Left lung (tissue), 10 donors: ENCODE data around the gene ZMYND15. TPM values are rescaled to one million over a fixed set of nuclear protein-coding genes. Genes with fewer than 3 reads are reported as not detected.

Source experiments
- ATAC-seq: fragments of 200-7000 bp; cut with Tn5 transposase; one replicate; pipeline ENCODE4 v1.9.1; 2020; ENCODE audit warnings: moderate library complexity
- DNase-seq, 4 donors: peaks; one replicate each; pipeline ENCODE4 v3.0.0-alpha.2; 2013 to 2020
- H3K27ac ChIP-seq, 2 donors: fragments of 200-600 bp; sonication (generic) in 1 of 2; one replicate each; pipeline versions ENCODE4 v1.5.0 to v1.8.0; 2020 to 2021
- H3K27me3 ChIP-seq, 2 donors: fragments of 200-600 bp; sonication (generic) in 1 of 2; one replicate each; pipeline versions ENCODE4 v1.5.0 to v1.8.0; 2020 to 2021
- H3K36me3 ChIP-seq, 2 donors: fragments of 200-600 bp; sonication (generic) in 1 of 2; one replicate each; pipeline versions ENCODE4 v1.5.0 to v1.8.0; 2020 to 2021
- H3K4me1 ChIP-seq, 2 donors: fragments of 200-600 bp; one replicate each; pipeline ENCODE4 v1.8.0; 2021
- H3K4me3 ChIP-seq, 2 donors: fragments of 200-600 bp; sonication (generic) in 1 of 2; one replicate each; pipeline versions ENCODE4 v1.5.0 to v1.8.0; 2020 to 2021; ENCODE audit warnings: mild to moderate bottlenecking in 1 of 2
- H3K9me3 ChIP-seq, 2 donors: fragments of 200-600 bp; sonication (generic) in 1 of 2; one replicate each; pipeline versions ENCODE4 v1.5.0 to v1.8.0; 2020 to 2021
- intact Hi-C, 2 donors: fragments of 100-400 bp; cut with DNase I; formaldehyde crosslinking; loops; one replicate each; pipeline versions ENCODE4 v1.11.2 to v1.14.2; 2022
- polyA plus RNA-seq, 6 donors: library from polyadenylated mRNA; unstranded; fragments of 120-200 nt; gene quantifications; one replicate each; pipeline ENCODE4 v1.2.1, GENCODE V29; 2013; ENCODE audit not compliant: insufficient read length in 6 of 6
- total RNA-seq, 2 donors: library from RNA; stranded (reverse); fragmentation: NEBNext Ultra II Directional; extraction: Animal tissue kit (Norgen Biotek cat#: 25700); gene quantifications; one replicate each; pipeline ENCODE4 v1.2.1, GENCODE V29; 2021
- TF ChIP-seq, protein P1 (sequence below), 2 donors: fragments of 200-600 bp; sonication (generic) in 1 of 2; IDR thresholded peaks; one replicate each; pipeline versions ENCODE4 v1.5.0 to v1.8.0; 2021; ENCODE audit warnings: antibody characterized with exemption in 2 of 2
- donor health status: DM: no; HTN: yes; CAD: no.
- donor health status: DM: no; HTN: no; CAD: no.

Gene ZMYND15
- total and polyA plus RNA-seq, 8 donors: 0.34 to 5.2 (median 0.59) TPM

DNA sequence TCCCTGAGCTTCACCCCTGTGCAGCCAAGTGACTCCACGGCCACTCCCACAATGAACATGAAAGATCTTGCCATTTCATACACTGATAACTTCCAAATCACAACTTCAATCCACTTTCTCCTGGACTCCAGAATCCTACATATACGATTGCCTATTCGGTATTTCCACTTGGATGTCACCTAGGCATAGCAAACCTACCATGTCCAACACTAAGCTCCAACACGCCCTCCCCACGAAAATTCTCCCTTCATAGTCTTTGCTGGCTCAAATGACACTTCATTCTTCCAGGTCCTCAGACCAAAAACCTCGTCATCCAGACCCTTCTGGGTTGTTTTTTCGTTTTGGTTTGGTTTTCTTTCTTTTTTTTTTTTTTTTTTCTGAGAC is 51.1 kb downstream of the ZMYND15 start:
- Histone ChIP-seq H3K36me3 (no peaks in the 10 kb centered on the region), H3K9me3 (no peaks in the 10 kb centered on the region), H3K4me3 (peak overlapping the region; percentile 73 to 80), H3K27me3 (peaks cover 7 to 49% of the 10 kb centered on the region in 2 donors), H3K27ac (peak overlapping the region; percentile 94 to 95), H3K4me1 (peaks cover 18 to 34% of the 10 kb centered on the region in 2 donors)
- ATAC-seq (no peak), DNase-seq (no peak)
- intact Hi-C loops: loop anchor here in 1 of 2 donors (5.0 kb wide), 1 partner anchor 102 kb away; no protein-coding TSS in a partner anchor
- TF ChIP-seq, protein P1, sequence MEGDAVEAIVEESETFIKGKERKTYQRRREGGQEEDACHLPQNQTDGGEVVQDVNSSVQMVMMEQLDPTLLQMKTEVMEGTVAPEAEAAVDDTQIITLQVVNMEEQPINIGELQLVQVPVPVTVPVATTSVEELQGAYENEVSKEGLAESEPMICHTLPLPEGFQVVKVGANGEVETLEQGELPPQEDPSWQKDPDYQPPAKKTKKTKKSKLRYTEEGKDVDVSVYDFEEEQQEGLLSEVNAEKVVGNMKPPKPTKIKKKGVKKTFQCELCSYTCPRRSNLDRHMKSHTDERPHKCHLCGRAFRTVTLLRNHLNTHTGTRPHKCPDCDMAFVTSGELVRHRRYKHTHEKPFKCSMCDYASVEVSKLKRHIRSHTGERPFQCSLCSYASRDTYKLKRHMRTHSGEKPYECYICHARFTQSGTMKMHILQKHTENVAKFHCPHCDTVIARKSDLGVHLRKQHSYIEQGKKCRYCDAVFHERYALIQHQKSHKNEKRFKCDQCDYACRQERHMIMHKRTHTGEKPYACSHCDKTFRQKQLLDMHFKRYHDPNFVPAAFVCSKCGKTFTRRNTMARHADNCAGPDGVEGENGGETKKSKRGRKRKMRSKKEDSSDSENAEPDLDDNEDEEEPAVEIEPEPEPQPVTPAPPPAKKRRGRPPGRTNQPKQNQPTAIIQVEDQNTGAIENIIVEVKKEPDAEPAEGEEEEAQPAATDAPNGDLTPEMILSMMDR (IDR thresholded peaks at IDR 0.05): no peak

DNA sequence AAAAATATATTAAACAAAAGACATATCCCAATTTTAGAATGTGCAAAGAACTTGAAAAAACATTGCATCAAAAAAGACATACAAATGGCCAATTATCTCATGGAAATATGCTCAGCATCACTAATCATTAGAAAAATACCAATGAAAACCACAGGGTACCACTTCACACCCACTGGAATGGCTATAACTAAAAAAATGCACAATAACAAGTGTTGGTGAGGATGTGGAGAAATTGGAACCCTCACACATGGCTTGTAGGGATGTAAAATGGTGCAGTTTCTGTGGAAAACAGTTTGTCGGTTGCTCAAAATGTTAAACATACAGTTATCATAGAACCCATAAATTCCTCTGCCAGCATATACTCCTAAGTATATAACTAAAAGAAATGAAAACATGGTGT is 55.5 kb downstream of the ZMYND15 start:
- Histone ChIP-seq H3K4me1 (peaks cover 7 to 17% of the 10 kb centered on the region in 2 donors), H3K27me3 (peaks cover 0 to 10% of the 10 kb centered on the region in 2 donors), H3K36me3 (peaks cover 0 to 27% of the 10 kb centered on the region in 2 donors), H3K9me3 (no peaks in the 10 kb centered on the region), H3K27ac (peak overlapping the region in 1 of 2 donors; percentile 66), H3K4me3 (no peak overlapping the region)
- ATAC-seq (no peak), DNase-seq (no peak)
- TF ChIP-seq, protein P1 (IDR thresholded peaks at IDR 0.05): no peak
- intact Hi-C loops: no loop called here

Other genes starting within 250 kb of the ZMYND15 start
- gene SPNS2, start 241.0 kb upstream of the ZMYND15 start, total RNA-seq: 10 to 100 TPM; 36.7 to 52.4 TPM
- gene SPNS2, start 241.0 kb upstream of the ZMYND15 start, polyA plus RNA-seq: 10 to 100 TPM; 19.6 to 31.8 (median 24.0) TPM
- gene MYBBP1A, start 184.4 kb upstream of the ZMYND15 start, total RNA-seq: 10 to 100 TPM; 34.7 to 53.8 TPM
- 10 to 100 TPM; 28.6 to 51.5 (median 40.6) TPM for gene MYBBP1A, start 184.4 kb upstream of the ZMYND15 start, polyA plus RNA-seq
- 10 to 100 TPM in 1 of 2 donors, 1 to 10 TPM in 1; 1.8 to 17.4 TPM for gene GGT6, start 179.3 kb upstream of the ZMYND15 start, total RNA-seq
- gene GGT6, start 179.3 kb upstream of the ZMYND15 start, polyA plus RNA-seq: 1 to 10 TPM; 4.9 to 9.9 (median 6.4) TPM
- gene SMTNL2, start 155.3 kb upstream of the ZMYND15 start, total RNA-seq: 1 to 10 TPM; 5.5 to 5.7 TPM
- 10 to 100 TPM; 17.0 to 25.8 (median 22.8) TPM for gene SMTNL2, start 155.3 kb upstream of the ZMYND15 start, polyA plus RNA-seq
- gene ALOX15, start 98.2 kb upstream of the ZMYND15 start, total RNA-seq: 1 to 10 TPM in 1 of 2 donors, under 1 TPM in 1; 0.15 to 4.8 TPM
- 1 to 10 TPM; 2.8 to 4.6 (median 3.4) TPM for gene ALOX15, start 98.2 kb upstream of the ZMYND15 start, polyA plus RNA-seq
- 10 to 100 TPM; 42.2 to 48.8 TPM for gene PELP1, start 35.7 kb upstream of the ZMYND15 start, total RNA-seq
- gene PELP1, start 35.7 kb upstream of the ZMYND15 start, polyA plus RNA-seq: 10 to 100 TPM; 45.9 to 55.1 (median 46.7) TPM
- 100 to 1,000 TPM in 1 of 2 donors, 10 to 100 TPM in 1; 91.8 to 240 TPM for gene ARRB2, start 29.2 kb upstream of the ZMYND15 start, total RNA-seq
- gene ARRB2, start 29.2 kb upstream of the ZMYND15 start, polyA plus RNA-seq: 10 to 100 TPM; 41.3 to 55.8 (median 47.0) TPM
- gene MED11, start 8.4 kb upstream of the ZMYND15 start, total RNA-seq: 10 to 100 TPM; 22.6 to 23.6 TPM
- 10 to 100 TPM; 19.9 to 26.5 (median 22.9) TPM for gene MED11, start 8.4 kb upstream of the ZMYND15 start, polyA plus RNA-seq
- 100 to 1,000 TPM; 122 to 147 TPM for gene CXCL16, start 95 bp downstream of the ZMYND15 start, total RNA-seq
- gene CXCL16, start 95 bp downstream of the ZMYND15 start, polyA plus RNA-seq: 10 to 100 TPM; 14.2 to 20.8 (median 15.2) TPM
- not detected for gene TM4SF5, start 32.1 kb downstream of the ZMYND15 start, total RNA-seq
- not detected for gene TM4SF5, start 32.1 kb downstream of the ZMYND15 start, polyA plus RNA-seq
- gene VMO1, start 46.5 kb downstream of the ZMYND15 start, total RNA-seq: 1 to 10 TPM; 2.1 to 6.0 TPM
- 1 to 10 TPM in 1 of 6 donors, under 1 TPM in 5; 0.22 to 1.0 (median 0.34) TPM for gene VMO1, start 46.5 kb downstream of the ZMYND15 start, polyA plus RNA-seq
- not detected for gene GLTPD2, start 49.1 kb downstream of the ZMYND15 start, total RNA-seq
- gene GLTPD2, start 49.1 kb downstream of the ZMYND15 start, polyA plus RNA-seq: 1 to 10 TPM in 3 of 6 donors, under 1 TPM in 3; 0.59 to 1.5 (median 0.99) TPM
- 100 to 1,000 TPM; 102 to 129 TPM for gene PSMB6, start 56.3 kb downstream of the ZMYND15 start, total RNA-seq
- gene PSMB6, start 56.3 kb downstream of the ZMYND15 start, polyA plus RNA-seq: 100 to 1,000 TPM in 3 of 6 donors, 10 to 100 TPM in 3; 91.9 to 113 (median 99.6) TPM
- gene PLD2, start 67.3 kb downstream of the ZMYND15 start, total RNA-seq: 10 to 100 TPM; 30.0 to 34.7 TPM
- gene PLD2, start 67.3 kb downstream of the ZMYND15 start, polyA plus RNA-seq: 10 to 100 TPM; 57.5 to 70.0 (median 61.8) TPM
- 10 to 100 TPM; 84.1 to 85.4 TPM for gene MINK1, start 93.5 kb downstream of the ZMYND15 start, total RNA-seq
- gene MINK1, start 93.5 kb downstream of the ZMYND15 start, polyA plus RNA-seq: 10 to 100 TPM; 53.5 to 77.7 (median 64.0) TPM
- 1 to 10 TPM; 2.0 to 5.3 TPM for gene C17orf107, start 159.7 kb downstream of the ZMYND15 start, total RNA-seq
- 1 to 10 TPM in 2 of 6 donors, under 1 TPM in 4; 0.63 to 1.5 (median 0.82) TPM for gene C17orf107, start 159.7 kb downstream of the ZMYND15 start, polyA plus RNA-seq
- gene CHRNE, start 163.3 kb downstream of the ZMYND15 start, total RNA-seq: 1 to 10 TPM; 2.9 to 4.9 TPM
- gene CHRNE, start 163.3 kb downstream of the ZMYND15 start, polyA plus RNA-seq: 1 to 10 TPM in 1 of 6 donors, under 1 TPM in 5; 0.56 to 1.5 (median 0.83) TPM
- gene GP1BA, start 192.4 kb downstream of the ZMYND15 start, total RNA-seq: under 1 TPM; 0.31 to 0.96 TPM
- 1 to 10 TPM; 2.8 to 3.7 (median 3.5) TPM for gene GP1BA, start 192.4 kb downstream of the ZMYND15 start, polyA plus RNA-seq
- gene SLC25A11, start 200.2 kb downstream of the ZMYND15 start, total RNA-seq: 10 to 100 TPM; 58.6 to 70.5 TPM
- 10 to 100 TPM; 38.4 to 56.2 (median 46.9) TPM for gene SLC25A11, start 200.2 kb downstream of the ZMYND15 start, polyA plus RNA-seq
- gene RNF167, start 200.4 kb downstream of the ZMYND15 start, total RNA-seq: 100 to 1,000 TPM; 102 to 108 TPM
- 100 to 1,000 TPM; 101 to 126 (median 119) TPM for gene RNF167, start 200.4 kb downstream of the ZMYND15 start, polyA plus RNA-seq
- gene PFN1, start 208.7 kb downstream of the ZMYND15 start, total RNA-seq: 100 to 1,000 TPM; 619 to 987 TPM
- gene PFN1, start 208.7 kb downstream of the ZMYND15 start, polyA plus RNA-seq: 100 to 1,000 TPM; 337 to 506 (median 415) TPM
- gene ENO3, start 211.3 kb downstream of the ZMYND15 start, total RNA-seq: 10 to 100 TPM; 15.0 to 15.9 TPM
- gene ENO3, start 211.3 kb downstream of the ZMYND15 start, polyA plus RNA-seq: 10 to 100 TPM; 10.7 to 22.4 (median 15.6) TPM
- 10 to 100 TPM; 47.2 to 59.3 TPM for gene SPAG7, start 228.0 kb downstream of the ZMYND15 start, total RNA-seq
- gene SPAG7, start 228.0 kb downstream of the ZMYND15 start, polyA plus RNA-seq: 10 to 100 TPM; 73.4 to 78.6 (median 75.2) TPM
- 10 to 100 TPM; 51.3 to 64.9 TPM for gene CAMTA2, start 247.8 kb downstream of the ZMYND15 start, total RNA-seq
- 10 to 100 TPM; 28.6 to 40.8 (median 33.3) TPM for gene CAMTA2, start 247.8 kb downstream of the ZMYND15 start, polyA plus RNA-seq